GM19324 (cell line): ENCODE results near the gene CA12.

ENCODE experiments used
- ATAC-seq: cut with Tn5 transposase; IDR thresholded peaks from one replicate; pipeline ENCODE4 v1.9.1; 2021; ENCODE audit warnings: mild to moderate bottlenecking, moderate library complexity; ENCODE audit not compliant: unreplicated experiment, low FRiP score

Gene CA12

GRCh38 chr15:63402498-63403253 is 21.0 kb upstream of the CA12 start:
- no peak for ATAC-seq

GRCh38 chr15:63401714-63402497 is 20.3 kb upstream of the CA12 start:
- ATAC-seq, result no peak

- no peak for ATAC-seq
These were observed 19.4 kb upstream of the CA12 start for GRCh38 chr15:63401078-63401477.

GRCh38 chr15:63398456-63398855 is 16.8 kb upstream of the CA12 start:
- ATAC-seq, result no peak

GRCh38 chr15:63396152-63396928 is 14.7 kb upstream of the CA12 start:
- ATAC-seq, result no peak

GRCh38 chr15:63395730-63396151 is 14.1 kb upstream of the CA12 start:
- no peak for ATAC-seq

GRCh38 chr15:63392361-63393009 is 10.8 kb upstream of the CA12 start:
- ATAC-seq, result no peak

- ATAC-seq, result no peak
These were observed 10.2 kb upstream of the CA12 start for GRCh38 chr15:63391669-63392360.

- no peak for ATAC-seq
These were observed 9.0 kb upstream of the CA12 start for GRCh38 chr15:63390689-63391088.

GRCh38 chr15:63389902-63390670 is 8.4 kb upstream of the CA12 start:
- no peak for ATAC-seq

GRCh38 chr15:63388511-63388910 is 6.9 kb upstream of the CA12 start:
- ATAC-seq, result no peak

- no peak for ATAC-seq
These were observed 6.3 kb upstream of the CA12 start for GRCh38 chr15:63387748-63388493.

- no peak for ATAC-seq
These were observed 4.4 kb upstream of the CA12 start for GRCh38 chr15:63385911-63386531.

- no peak for ATAC-seq
These were observed 3.3 kb upstream of the CA12 start for GRCh38 chr15:63384906-63385305.

- ATAC-seq, result no peak
These were observed 1.5 kb upstream of the CA12 start for GRCh38 chr15:63382966-63383710.

- ATAC-seq, result no peak
These were observed 801 bp downstream of the CA12 start for GRCh38 chr15:63380808-63381282.

GRCh38 chr15:63380151-63380807 is 1.4 kb downstream of the CA12 start:
- ATAC-seq, result no peak
